ENCODE results near the gene SRGAP3.

The SRGAP3 gene

DNA sequence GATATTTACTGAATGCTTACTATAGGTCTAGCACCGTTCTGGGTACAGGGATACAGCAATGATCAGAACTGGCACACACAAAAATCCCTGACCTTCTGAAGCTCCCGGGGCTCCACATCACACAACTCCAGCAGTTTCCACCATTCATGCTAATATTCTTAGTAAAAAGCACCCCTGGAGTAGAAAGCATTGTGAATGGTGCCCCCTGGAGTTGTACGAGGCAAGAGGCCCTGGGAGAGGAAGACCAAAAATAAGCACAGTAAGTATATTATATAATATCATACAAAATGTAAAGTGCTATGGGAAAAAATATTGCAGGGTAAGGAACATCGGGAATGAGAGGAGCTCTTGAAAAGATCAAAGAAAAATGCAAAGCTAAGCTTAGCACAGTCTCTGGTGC lies 790 bp upstream of the SRGAP3 start:
- FAIRE-seq (no peak), DNase-seq (ENCODE audit: insufficient read length) (no peak)
- no peak for TF ChIP-seq POLR2AphosphoS5 (IDR thresholded peaks at IDR 0.05; ENCODE audit: low read depth, low read length)
- TF ChIP-seq TAF1 (IDR thresholded peaks at IDR 0.05; ENCODE audit: borderline replicate concordance, low read depth, low read length) = no peak
- TF ChIP-seq POLR2A (IDR thresholded peaks at IDR 0.05; ENCODE audit: low read depth, low read length) = no peak

DNA sequence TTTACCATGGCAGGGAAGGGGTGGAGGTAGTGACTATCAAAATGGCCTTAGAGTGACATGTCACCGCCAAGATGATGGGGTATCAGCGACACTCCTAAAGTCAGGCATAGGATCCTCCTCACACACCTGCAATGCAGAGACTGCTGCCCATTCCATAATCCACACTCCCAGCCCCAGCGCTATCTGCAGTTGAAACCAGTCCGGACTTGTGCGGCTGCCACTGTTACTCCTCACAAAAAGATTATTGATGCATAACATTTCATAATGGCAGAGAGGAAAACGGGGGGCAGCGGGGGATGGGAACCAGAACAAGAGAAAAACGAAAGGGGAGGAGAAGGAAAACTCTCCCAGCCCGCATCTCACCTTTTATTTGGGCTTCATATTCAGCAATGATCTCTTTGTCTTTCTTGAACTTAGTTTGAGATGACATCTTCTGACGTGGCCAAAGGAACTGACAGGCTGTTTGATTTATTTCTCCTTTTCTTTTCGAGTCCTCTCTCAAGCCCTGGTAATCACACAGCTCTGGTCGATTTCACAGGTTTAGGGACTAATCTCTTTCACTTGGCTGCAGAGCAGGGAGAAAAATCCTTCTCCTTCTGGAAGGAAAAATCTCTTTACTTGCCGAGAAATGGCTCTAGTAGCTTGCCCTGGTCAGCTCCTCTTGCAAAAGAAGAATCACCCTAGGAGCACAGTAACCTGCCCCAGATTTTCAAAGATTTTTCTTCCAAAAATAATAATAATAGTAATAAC lies 749 bp downstream of the SRGAP3 start:
- DNase-seq (ENCODE audit: insufficient read length) (no peak), FAIRE-seq (peak; percentile 21)
- no peak for TF ChIP-seq POLR2A (IDR thresholded peaks at IDR 0.05; ENCODE audit: low read depth, low read length)
- no peak for TF ChIP-seq POLR2AphosphoS5 (IDR thresholded peaks at IDR 0.05; ENCODE audit: low read depth, low read length)
- no peak for TF ChIP-seq TAF1 (IDR thresholded peaks at IDR 0.05; ENCODE audit: borderline replicate concordance, low read depth, low read length)

- no peak for TF ChIP-seq POLR2A (IDR thresholded peaks at IDR 0.05; ENCODE audit: low read depth, low read length)
- no peak for TF ChIP-seq POLR2AphosphoS5 (IDR thresholded peaks at IDR 0.05; ENCODE audit: low read depth, low read length)
- no peak for TF ChIP-seq TAF1 (IDR thresholded peaks at IDR 0.05; ENCODE audit: borderline replicate concordance, low read depth, low read length)
- DNase-seq (ENCODE audit: insufficient read length) = no peak
- FAIRE-seq = no peak
Measured at GRCh38 chr3:9247941-9248521, 1.4 kb downstream of the SRGAP3 start.

DNA sequence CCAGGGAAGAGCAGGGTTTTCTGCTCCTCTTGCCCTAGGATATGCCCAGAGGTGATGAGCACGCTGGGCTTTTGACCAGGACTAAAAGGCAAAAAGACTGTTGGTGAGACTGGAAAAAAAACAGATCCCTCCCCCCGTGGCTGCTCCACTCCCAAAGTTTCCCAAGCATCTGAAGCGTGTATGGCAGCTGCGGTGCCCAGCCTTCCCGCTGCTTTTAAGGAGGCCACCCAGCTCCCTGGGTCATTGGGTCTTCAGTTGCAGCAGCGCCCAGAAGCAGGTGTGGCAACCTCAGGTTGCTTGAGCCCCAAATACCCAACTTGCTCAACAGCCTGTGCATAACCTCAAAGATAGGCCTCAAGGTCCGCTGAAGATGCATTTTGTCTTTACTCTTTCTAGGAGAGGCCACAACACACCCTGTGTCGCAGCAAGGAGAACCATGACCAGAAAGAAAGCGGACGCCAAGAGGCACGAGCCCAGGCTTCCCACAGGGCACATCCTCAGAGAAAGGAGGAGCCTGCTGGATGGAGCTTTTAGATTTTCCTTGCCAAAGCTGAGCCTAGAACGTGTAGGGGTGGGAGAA lies 2.0 kb downstream of the SRGAP3 start:
- FAIRE-seq (no peak), DNase-seq (ENCODE audit: insufficient read length) (no peak)
- TF ChIP-seq TAF1 (IDR thresholded peaks at IDR 0.05; ENCODE audit: borderline replicate concordance, low read depth, low read length) (no peak), POLR2AphosphoS5 (IDR thresholded peaks at IDR 0.05; ENCODE audit: low read depth, low read length) (no peak), POLR2A (IDR thresholded peaks at IDR 0.05; ENCODE audit: low read depth, low read length) (no peak)

DNA sequence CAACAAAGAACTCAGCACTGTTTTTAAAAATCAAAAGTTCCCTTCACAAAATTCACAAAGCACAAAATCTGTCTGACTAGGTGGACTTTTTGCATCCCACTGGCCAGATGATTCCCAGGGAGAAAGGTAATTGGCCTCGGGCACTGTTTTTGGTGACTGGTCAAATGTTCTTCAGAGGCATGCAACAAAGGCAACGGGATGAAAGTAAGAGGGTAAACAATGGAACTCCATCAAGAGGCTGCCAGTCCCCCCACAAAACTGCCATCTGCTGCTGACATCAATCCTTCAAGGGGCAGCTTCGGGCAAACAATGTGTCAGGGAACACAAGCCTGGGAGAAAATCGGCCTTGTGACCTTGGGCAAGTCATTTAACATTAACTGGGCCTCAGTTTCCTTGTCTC lies 3.3 kb downstream of the SRGAP3 start:
- no peak for TF ChIP-seq POLR2AphosphoS5 (IDR thresholded peaks at IDR 0.05; ENCODE audit: low read depth, low read length)
- no peak for TF ChIP-seq TAF1 (IDR thresholded peaks at IDR 0.05; ENCODE audit: borderline replicate concordance, low read depth, low read length)
- no peak for TF ChIP-seq POLR2A (IDR thresholded peaks at IDR 0.05; ENCODE audit: low read depth, low read length)
- FAIRE-seq = no peak
- DNase-seq (ENCODE audit: insufficient read length) = no peak

- FAIRE-seq = no peak
- no peak for TF ChIP-seq TAF1 (IDR thresholded peaks at IDR 0.05; ENCODE audit: borderline replicate concordance, low read depth, low read length)
- no peak for TF ChIP-seq POLR2A (IDR thresholded peaks at IDR 0.05; ENCODE audit: low read depth, low read length)
- no peak for TF ChIP-seq POLR2AphosphoS5 (IDR thresholded peaks at IDR 0.05; ENCODE audit: low read depth, low read length)
- no peak for DNase-seq (ENCODE audit: insufficient read length)
Measured at GRCh38 chr3:9244495-9245183, 4.8 kb downstream of the SRGAP3 start.

DNA sequence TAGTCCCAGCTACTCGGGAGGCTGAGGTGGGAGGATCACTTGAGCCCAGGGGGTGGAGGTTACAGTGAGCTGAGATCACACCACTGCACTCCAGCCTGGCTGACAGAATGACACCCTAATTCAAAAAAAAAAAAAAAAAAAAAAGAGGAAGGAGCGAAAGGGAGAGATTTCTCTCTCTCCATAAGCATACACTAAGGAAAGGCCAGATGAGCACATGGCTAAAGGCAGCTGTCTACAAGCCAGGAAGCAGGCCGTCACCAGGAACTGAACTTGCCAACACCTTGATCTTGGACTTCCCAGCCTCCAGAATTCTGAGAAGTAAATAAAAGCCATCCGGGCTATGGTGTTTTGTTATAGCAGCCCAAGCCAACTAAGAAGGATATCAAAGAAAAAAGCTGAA lies 7.5 kb downstream of the SRGAP3 start:
- DNase-seq (ENCODE audit: insufficient read length) (no peak), FAIRE-seq (no peak)
- TF ChIP-seq POLR2A (IDR thresholded peaks at IDR 0.05; ENCODE audit: low read depth, low read length) (no peak), POLR2AphosphoS5 (IDR thresholded peaks at IDR 0.05; ENCODE audit: low read depth, low read length) (no peak), TAF1 (IDR thresholded peaks at IDR 0.05; ENCODE audit: borderline replicate concordance, low read depth, low read length) (no peak)

DNA sequence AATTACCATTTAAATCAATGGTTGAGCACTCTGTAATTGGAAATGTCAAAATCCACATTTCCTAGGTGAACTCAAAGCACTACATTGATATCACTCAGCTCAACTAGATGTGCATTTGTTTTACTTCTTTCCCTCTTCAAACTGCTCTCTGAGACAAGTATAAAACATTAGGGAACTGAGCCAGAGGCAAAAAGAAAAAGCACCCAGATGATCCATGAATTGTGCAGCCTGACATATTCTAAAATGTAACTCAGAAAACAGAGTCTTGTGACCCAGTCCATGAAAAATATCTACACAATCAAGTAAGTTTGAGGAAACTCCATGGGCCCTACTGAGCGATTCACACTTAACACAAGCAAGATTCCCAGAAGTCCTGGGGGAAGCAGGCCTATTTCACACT lies 9.8 kb downstream of the SRGAP3 start:
- FAIRE-seq = no peak
- TF ChIP-seq POLR2A (IDR thresholded peaks at IDR 0.05; ENCODE audit: low read depth, low read length) = no peak
- TF ChIP-seq TAF1 (IDR thresholded peaks at IDR 0.05; ENCODE audit: borderline replicate concordance, low read depth, low read length) = no peak
- no peak for TF ChIP-seq POLR2AphosphoS5 (IDR thresholded peaks at IDR 0.05; ENCODE audit: low read depth, low read length)
- DNase-seq (ENCODE audit: insufficient read length) = no peak

DNA sequence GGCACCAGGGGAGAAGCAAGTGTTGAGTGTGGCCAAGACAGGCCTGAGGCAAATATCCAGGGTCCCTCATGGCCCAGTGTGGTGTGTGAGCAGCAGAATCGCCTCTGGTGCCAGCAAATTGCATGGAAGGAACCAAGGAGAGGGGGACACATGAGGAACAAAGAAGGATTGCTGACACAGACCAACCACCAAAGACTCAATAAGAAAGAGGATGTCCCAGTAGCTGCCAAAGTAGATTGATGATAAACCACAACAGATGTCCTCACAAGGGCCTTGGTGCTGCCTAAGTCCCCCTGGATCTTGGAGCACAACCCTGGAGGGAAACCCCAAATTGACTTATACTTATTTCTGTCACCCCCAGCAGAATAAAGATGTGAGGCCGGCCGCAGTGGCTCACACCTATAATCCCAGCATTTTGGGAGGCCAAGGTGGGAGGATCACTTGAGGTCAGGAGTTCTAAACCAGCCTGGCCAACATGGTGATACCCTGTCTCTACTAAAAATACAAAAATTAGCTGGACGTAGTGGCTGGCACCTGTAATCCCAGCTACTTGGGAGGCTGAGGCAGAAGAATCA lies 10.6 kb downstream of the SRGAP3 start:
- DNase-seq (ENCODE audit: insufficient read length) = no peak
- no peak for FAIRE-seq
- TF ChIP-seq POLR2A (IDR thresholded peaks at IDR 0.05; ENCODE audit: low read depth, low read length) = no peak
- TF ChIP-seq POLR2AphosphoS5 (IDR thresholded peaks at IDR 0.05; ENCODE audit: low read depth, low read length) = no peak
- TF ChIP-seq TAF1 (IDR thresholded peaks at IDR 0.05; ENCODE audit: borderline replicate concordance, low read depth, low read length) = no peak

DNA sequence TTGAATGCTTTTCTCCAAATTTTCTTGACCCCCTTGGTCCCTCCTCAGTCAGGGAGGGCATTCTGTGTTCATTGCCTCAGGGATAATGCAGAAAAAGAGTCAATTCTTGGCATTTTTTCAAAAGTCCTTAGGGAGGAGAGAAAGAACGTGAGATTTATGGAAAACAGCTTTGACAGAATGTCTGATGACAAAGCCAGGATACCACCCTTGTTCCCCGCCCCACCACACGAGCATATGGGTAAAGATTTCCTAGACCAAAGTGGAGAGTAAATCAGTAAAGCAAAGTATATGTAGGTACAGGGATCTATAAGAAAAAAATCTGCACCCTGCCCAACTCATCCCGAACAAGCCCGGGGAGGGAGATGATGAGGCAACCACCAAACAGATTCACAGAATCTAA lies 11.2 kb downstream of the SRGAP3 start:
- DNase-seq (ENCODE audit: insufficient read length) (no peak), FAIRE-seq (no peak)
- TF ChIP-seq POLR2AphosphoS5 (IDR thresholded peaks at IDR 0.05; ENCODE audit: low read depth, low read length) = no peak
- TF ChIP-seq POLR2A (IDR thresholded peaks at IDR 0.05; ENCODE audit: low read depth, low read length) = no peak
- TF ChIP-seq TAF1 (IDR thresholded peaks at IDR 0.05; ENCODE audit: borderline replicate concordance, low read depth, low read length) = no peak
